Mesothelial cell of epicardium (in vitro differentiated cells): ENCODE results near the gene RAB6A. TPM values are rescaled to one million over a fixed set of nuclear protein-coding genes. Genes with fewer than 3 reads are reported as not detected.
"Not testable (repeated sequence)": the region's sequence is repeated elsewhere in the genome, so short reads cannot be mapped to it uniquely, and the experiment has no call there.

ENCODE experiments used
- DNase-seq, 2 experiments: peaks; one replicate each; pipeline ENCODE4 v3.0.0; 2021; ENCODE audit warnings: low spot score in 2 of 2; ENCODE audit not compliant: unreplicated experiment in 2 of 2
- H3K27ac Mint-ChIP-seq: 2 replicates; pipeline ENCODE4 v1.8.0; 2021; ENCODE audit warnings: mixed read lengths
- H3K27me3 Mint-ChIP-seq: 2 replicates; pipeline ENCODE4 v1.8.0; 2021; ENCODE audit warnings: low read depth, mixed read lengths
- H3K36me3 Mint-ChIP-seq: 2 replicates; pipeline ENCODE4 v1.8.0; 2021; ENCODE audit warnings: mixed read lengths
- H3K4me1 Mint-ChIP-seq: 2 replicates; pipeline ENCODE4 v1.8.0; 2021; ENCODE audit warnings: mixed read lengths
- H3K4me3 Mint-ChIP-seq: 2 replicates; pipeline ENCODE4 v1.8.0; 2021; ENCODE audit warnings: mild to moderate bottlenecking, moderate library complexity, mixed read lengths
- H3K9me3 Mint-ChIP-seq: 2 replicates; pipeline ENCODE4 v1.8.0; 2021; ENCODE audit warnings: mixed read lengths
- CTCF ChIP-seq: fragments of 200-600 bp; sonication (generic); IDR thresholded peaks from one replicate; pipeline ENCODE4 v1.5.0; 2021; ENCODE audit warnings: antibody characterized with exemption; ENCODE audit not compliant: unreplicated experiment
- total RNA-seq: library from RNA; stranded (reverse); gene quantifications from 3 replicates; pipeline ENCODE4 v1.2.1, GENCODE V29; 2021

The RAB6A gene
- total RNA-seq, 1 donor from 2014 or later: 66.3 TPM

DNA sequence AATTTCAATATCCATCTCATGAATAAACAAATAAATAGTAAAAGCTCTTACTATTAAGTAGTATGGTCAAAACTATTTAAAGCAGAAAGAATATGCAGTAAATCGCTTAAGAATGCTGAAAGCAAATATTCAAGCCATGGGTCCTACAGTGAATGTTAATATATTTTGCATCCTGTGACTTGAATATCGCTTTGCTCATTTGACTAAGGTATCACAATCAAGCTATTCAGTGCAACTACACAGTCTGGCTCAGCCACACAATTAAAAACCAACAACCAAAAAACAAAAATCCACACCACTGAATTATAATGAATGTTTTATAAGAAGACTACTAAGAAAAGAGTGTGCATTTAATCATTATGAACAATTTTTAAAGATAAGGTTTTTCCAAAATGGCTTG, 45.3 kb downstream of the RAB6A start:
- H3K4me3 Mint-ChIP-seq: no peak overlapping the region
- no peaks in the 10 kb centered on the region for H3K27me3 Mint-ChIP-seq
- H3K9me3 Mint-ChIP-seq: no peaks in the 10 kb centered on the region
- peak overlapping the region; percentile 68 for H3K27ac Mint-ChIP-seq
- TF ChIP-seq CTCF: no peak
- DNase-seq: no peak
- peaks cover 11% of the 10 kb centered on the region for H3K4me1 Mint-ChIP-seq
- H3K36me3 Mint-ChIP-seq: peaks cover 11% of the 10 kb centered on the region

- Mint-ChIP-seq H3K27ac (no peak overlapping the region), H3K27me3 (no peaks in the 10 kb centered on the region)
- DNase-seq: no peak
Measured at GRCh38 chr11:73710964-73711363, 49.9 kb downstream of the RAB6A start.

DNA sequence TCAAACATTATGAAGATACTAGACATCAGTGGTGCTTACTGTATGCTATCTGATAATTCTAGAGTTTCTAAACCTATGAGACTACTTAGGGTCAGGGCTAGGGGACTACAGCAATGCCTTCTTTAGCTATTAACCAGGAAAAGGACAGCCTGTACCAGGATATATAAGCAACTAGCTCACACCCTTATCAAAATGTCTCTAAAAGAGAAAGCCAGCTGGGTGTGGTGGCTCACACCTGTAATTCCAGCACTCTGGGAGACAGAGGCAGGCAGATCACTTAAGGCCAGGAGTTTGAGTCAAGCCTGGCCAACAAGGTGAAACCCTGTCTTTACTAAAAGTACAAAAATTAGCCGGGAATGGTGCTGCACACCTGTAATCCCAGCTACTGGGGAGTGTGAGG, 55.8 kb downstream of the RAB6A start:
- Mint-ChIP-seq H3K27me3 (no peaks in the 10 kb centered on the region), H3K4me1 (no peaks in the 10 kb centered on the region), H3K36me3 (peaks cover 22% of the 10 kb centered on the region), H3K9me3 (no peaks in the 10 kb centered on the region), H3K27ac (no peak overlapping the region), H3K4me3 (no peak overlapping the region)
- DNase-seq: no peak
- no peak for TF ChIP-seq CTCF

More at GRCh38 chr11:73710964-73711363, 49.9 kb downstream of the RAB6A start:
- Mint-ChIP-seq H3K9me3 (no peaks in the 10 kb centered on the region), H3K36me3 (peaks cover 12% of the 10 kb centered on the region), H3K4me1 (peaks cover 2% of the 10 kb centered on the region), H3K4me3 (no peak overlapping the region)
- TF ChIP-seq CTCF: no peak

DNA sequence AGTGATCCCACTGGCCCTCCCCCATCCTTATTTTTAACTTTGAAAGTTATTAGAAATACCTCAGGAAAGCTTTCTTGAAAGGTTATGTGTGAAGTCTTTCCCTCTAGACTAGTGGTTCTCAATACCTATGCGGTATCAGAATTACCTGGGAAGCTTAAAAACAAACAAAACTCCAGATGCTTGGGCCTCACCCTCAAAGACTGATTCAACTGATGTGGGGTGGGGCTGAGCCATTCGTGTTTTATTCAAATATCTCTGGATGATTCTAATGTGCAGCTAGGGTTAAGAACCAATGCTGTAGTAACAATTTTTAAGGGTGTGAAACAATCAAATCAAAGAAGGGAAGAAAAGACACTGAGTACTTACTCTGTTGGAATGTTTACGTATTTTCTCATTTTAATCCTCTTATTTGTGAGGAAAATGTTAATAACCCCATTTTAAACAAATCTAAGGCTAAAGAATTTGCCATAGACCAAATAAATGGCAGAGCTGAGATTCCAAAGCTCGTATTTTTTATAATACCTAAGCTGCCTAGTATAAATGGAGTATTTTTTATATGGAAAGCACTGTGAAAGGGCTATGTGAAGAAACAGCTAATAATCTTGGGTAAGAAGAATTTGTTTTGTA, 66.9 kb downstream of the RAB6A start:
- Mint-ChIP-seq H3K4me1 (no peaks in the 10 kb centered on the region), H3K9me3 (no peaks in the 10 kb centered on the region), H3K27ac (no peak overlapping the region), H3K4me3 (no peak overlapping the region), H3K36me3 (peaks cover 6% of the 10 kb centered on the region), H3K27me3 (no peaks in the 10 kb centered on the region)
- no peak for DNase-seq
- no peak for TF ChIP-seq CTCF

GRCh38 chr11:73680687-73681086, 80.2 kb downstream of the RAB6A start:
- no peak for DNase-seq
- H3K9me3 Mint-ChIP-seq: no peaks in the 10 kb centered on the region
- H3K27me3 Mint-ChIP-seq: no peaks in the 10 kb centered on the region
- H3K4me3 Mint-ChIP-seq: no peak overlapping the region
- H3K27ac Mint-ChIP-seq: no peak overlapping the region
- no peaks in the 10 kb centered on the region for H3K4me1 Mint-ChIP-seq
- H3K36me3 Mint-ChIP-seq: peaks cover 34% of the 10 kb centered on the region
- no peak for TF ChIP-seq CTCF

GRCh38 chr11:73676552-73676951, 84.3 kb downstream of the RAB6A start:
- not testable (repeated sequence) for DNase-seq, H3K9me3 Mint-ChIP-seq, H3K27ac Mint-ChIP-seq, H3K4me1 Mint-ChIP-seq, H3K27me3 Mint-ChIP-seq, H3K4me3 Mint-ChIP-seq
- peaks cover 31% of the 10 kb centered on the region for H3K36me3 Mint-ChIP-seq
